HG02973 (cell line): ENCODE results near the gene KANSL3.
"Not testable (repeated sequence)": the region's sequence is repeated elsewhere in the genome, so short reads cannot be mapped to it uniquely, and the experiment has no call there.

Experiments used
- ATAC-seq: cut with Tn5 transposase; IDR thresholded peaks from one replicate; pipeline ENCODE4 v1.9.1; 2021; ENCODE audit warnings: moderate library complexity; ENCODE audit not compliant: unreplicated experiment

The KANSL3 gene

GRCh38 chr2:96564026-96564425 is 74.1 kb downstream of the KANSL3 start:
- ATAC-seq: no peak

GRCh38 chr2:96558485-96558884 is 79.6 kb downstream of the KANSL3 start:
- ATAC-seq: no peak

GRCh38 chr2:96558061-96558460 is 80.1 kb downstream of the KANSL3 start:
- no peak for ATAC-seq

- ATAC-seq: not testable (repeated sequence)
These were observed 80.7 kb downstream of the KANSL3 start for GRCh38 chr2:96557421-96557820.

- no peak for ATAC-seq
These were observed 81.4 kb downstream of the KANSL3 start for GRCh38 chr2:96556441-96557330.

GRCh38 chr2:96555146-96555610 is 82.9 kb downstream of the KANSL3 start:
- ATAC-seq: no peak

- ATAC-seq: no peak
These were observed 83.6 kb downstream of the KANSL3 start for GRCh38 chr2:96554293-96555145.

GRCh38 chr2:96553957-96554292 is 84.2 kb downstream of the KANSL3 start:
- not testable (repeated sequence) for ATAC-seq

- ATAC-seq: no peak
These were observed 84.7 kb downstream of the KANSL3 start for GRCh38 chr2:96553176-96553956.

GRCh38 chr2:96552315-96553175 is 85.6 kb downstream of the KANSL3 start:
- no peak for ATAC-seq

GRCh38 chr2:96551605-96552314 is 86.4 kb downstream of the KANSL3 start:
- ATAC-seq: no peak

GRCh38 chr2:96550787-96551604 is 87.1 kb downstream of the KANSL3 start:
- no peak for ATAC-seq

GRCh38 chr2:96549967-96550786 is 87.9 kb downstream of the KANSL3 start:
- ATAC-seq: no peak

GRCh38 chr2:96549466-96549785 is 88.7 kb downstream of the KANSL3 start:
- no peak for ATAC-seq

GRCh38 chr2:96548558-96549465 is 89.3 kb downstream of the KANSL3 start:
- no peak for ATAC-seq

- ATAC-seq: no peak
These were observed 90.4 kb downstream of the KANSL3 start for GRCh38 chr2:96547731-96548171.

- ATAC-seq: no peak
These were observed 90.9 kb downstream of the KANSL3 start for GRCh38 chr2:96547203-96547641.
